Ovary (tissue), 1 donor: ENCODE measurements around the gene MPV17L2.

Experiments used
- EP300 ChIP-seq: sonication (generic); formaldehyde crosslinking; IDR thresholded peaks from one replicate; pipeline ENCODE4 v1.6.1; 2017; ENCODE audit warnings: antibody characterized with exemption
- POLR2A ChIP-seq: fragments of 450-650 bp; IDR thresholded peaks from one replicate; pipeline ENCODE4 v1.6.1; 2017; ENCODE audit warnings: antibody characterized with exemption, mild to moderate bottlenecking, moderate library complexity

DNA sequence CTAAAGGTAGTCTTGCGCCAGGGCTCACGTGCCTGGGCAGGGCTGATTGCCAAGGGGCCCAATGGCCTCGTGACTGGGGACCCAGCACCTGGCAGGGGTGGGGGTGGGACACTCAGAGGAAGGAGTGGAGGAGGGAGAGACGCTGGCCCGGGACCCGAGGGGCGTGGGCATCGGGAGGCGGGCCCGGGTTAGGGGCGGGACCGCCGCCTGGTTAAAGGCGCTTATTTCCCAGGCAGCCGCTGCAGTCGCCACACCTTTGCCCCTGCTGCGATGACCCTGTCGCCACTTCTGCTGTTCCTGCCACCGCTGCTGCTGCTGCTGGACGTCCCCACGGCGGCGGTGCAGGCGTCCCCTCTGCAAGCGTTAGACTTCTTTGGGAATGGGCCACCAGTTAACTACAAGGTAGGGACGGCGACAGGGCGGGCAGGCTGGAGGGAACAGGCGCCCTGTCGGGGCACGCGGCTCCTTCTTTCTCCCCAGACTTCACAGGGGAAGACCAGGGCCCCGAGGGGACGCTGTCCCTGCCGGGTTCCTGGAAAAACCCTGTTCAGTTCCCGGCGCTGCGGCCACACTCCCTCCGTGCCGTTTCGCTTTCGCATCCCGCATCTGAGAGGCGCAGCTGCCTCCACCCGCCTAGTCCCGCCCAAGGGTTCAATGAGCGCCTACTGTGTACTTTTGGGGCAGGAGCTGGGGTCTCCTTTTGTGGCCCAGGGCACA lies 19.3 kb upstream of the MPV17L2 start, which contains the start of gene IFI30:
- TF ChIP-seq POLR2A (no peak), EP300 (no peak)
